ENCODE measurements around the gene NCOA6.

The NCOA6 gene

DNA sequence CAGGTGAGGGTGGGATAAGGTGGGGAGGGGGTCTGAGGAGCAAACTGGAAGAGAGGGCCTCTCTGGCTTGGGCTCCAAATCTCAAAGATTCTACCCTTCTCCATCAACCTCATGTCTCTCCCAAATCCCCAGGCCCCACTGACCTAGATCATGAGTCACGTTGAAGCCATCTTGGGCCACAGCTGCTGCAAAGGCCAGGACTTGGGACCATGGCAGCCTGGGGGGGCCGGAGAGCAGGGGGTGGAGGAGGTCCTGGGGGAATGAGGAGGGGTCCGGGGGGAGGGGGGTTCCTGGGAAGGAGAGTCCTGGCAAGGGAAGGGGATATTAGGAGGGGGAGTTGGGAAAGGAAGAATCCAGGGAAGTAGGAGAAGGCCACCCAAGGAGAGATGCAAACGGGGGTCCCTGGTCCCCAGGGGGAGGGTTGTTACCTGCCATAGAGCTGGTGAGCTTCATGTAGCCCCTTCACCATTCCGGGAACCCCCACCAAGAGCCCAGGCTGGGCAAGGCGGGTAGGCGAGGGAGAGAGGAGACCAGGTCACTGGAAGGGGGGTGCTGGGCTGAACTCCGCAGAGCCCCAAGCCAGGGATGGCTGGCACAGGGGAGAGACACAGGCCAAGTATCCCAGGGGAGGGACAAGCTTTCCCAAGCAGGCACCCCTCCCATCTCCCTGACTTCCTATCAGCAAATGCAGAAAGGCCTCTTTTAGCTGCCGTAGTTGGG is 34.5 kb upstream of the NCOA6 start:
- Histone ChIP-seq H3K27me3 (ENCODE audit: control insufficient read depth, insufficient read depth, low read length) (no peaks in the 10 kb centered on the region), H3K4me3 (ENCODE audit: low read length) (no peak overlapping the region), H3K4me2 (ENCODE audit: low read length) (no peak overlapping the region), H3K9me3 (replicated peaks; ENCODE audit: low read length) (no peaks in the 10 kb centered on the region), H3K4me1 (ENCODE audit: control insufficient read depth, insufficient read depth, low read length) (peaks cover 4% of the 10 kb centered on the region), H3K9ac (ENCODE audit: low read depth, low read length) (no peak overlapping the region), H3K36me3 (ENCODE audit: insufficient read depth, low read length) (peaks cover 7% of the 10 kb centered on the region)

GRCh38 chr20:34859367-34859766 is 33.9 kb upstream of the NCOA6 start:
- Histone ChIP-seq H3K36me3 (ENCODE audit: insufficient read depth, low read length) (peaks cover 7% of the 10 kb centered on the region), H3K9me3 (replicated peaks; ENCODE audit: low read length) (no peaks in the 10 kb centered on the region), H3K4me2 (ENCODE audit: low read length) (no peak overlapping the region), H3K9ac (ENCODE audit: low read depth, low read length) (no peak overlapping the region), H3K4me1 (ENCODE audit: control insufficient read depth, insufficient read depth, low read length) (peaks cover 4% of the 10 kb centered on the region), H3K27me3 (ENCODE audit: control insufficient read depth, insufficient read depth, low read length) (no peaks in the 10 kb centered on the region), H3K4me3 (ENCODE audit: low read length) (no peak overlapping the region)

- Histone ChIP-seq H3K9me3 (replicated peaks; ENCODE audit: low read length) (no peaks in the 10 kb centered on the region), H3K9ac (ENCODE audit: low read depth, low read length) (no peak overlapping the region), H3K4me2 (ENCODE audit: low read length) (no peak overlapping the region), H3K36me3 (ENCODE audit: insufficient read depth, low read length) (peaks cover 15% of the 10 kb centered on the region), H3K4me1 (ENCODE audit: control insufficient read depth, insufficient read depth, low read length) (no peaks in the 10 kb centered on the region), H3K4me3 (ENCODE audit: low read length) (no peak overlapping the region), H3K27me3 (ENCODE audit: control insufficient read depth, insufficient read depth, low read length) (no peaks in the 10 kb centered on the region)
Observed at GRCh38 chr20:34852298-34852697, 26.8 kb upstream of the NCOA6 start.

DNA sequence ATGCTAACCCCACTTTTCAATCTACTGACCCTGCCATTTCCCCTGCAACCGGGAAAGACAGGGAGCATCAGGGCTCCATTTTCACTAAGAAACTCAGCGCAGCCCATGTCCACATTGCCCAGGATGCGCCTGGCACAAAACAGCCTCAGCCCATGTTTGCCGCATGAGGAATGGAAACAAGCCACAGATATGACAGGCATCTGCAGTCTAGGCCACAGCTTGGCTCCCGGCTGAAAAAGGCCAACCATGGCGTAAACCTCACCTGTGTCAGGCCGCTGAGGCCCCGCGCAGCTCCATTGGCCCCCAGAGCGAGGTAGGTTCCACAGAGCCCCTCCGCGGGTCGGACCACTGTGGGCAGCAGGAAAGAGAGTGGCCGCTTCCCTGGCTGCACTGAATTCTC is 25.5 kb upstream of the NCOA6 start:
- no peak overlapping the region for H3K4me3 ChIP-seq (ENCODE audit: low read length)
- peaks cover 8% of the 10 kb centered on the region for H3K36me3 ChIP-seq (ENCODE audit: insufficient read depth, low read length)
- H3K4me1 ChIP-seq (ENCODE audit: control insufficient read depth, insufficient read depth, low read length): no peaks in the 10 kb centered on the region
- no peaks in the 10 kb centered on the region for H3K27me3 ChIP-seq (ENCODE audit: control insufficient read depth, insufficient read depth, low read length)
- H3K4me2 ChIP-seq (ENCODE audit: low read length): no peak overlapping the region
- H3K9me3 ChIP-seq (replicated peaks; ENCODE audit: low read length): no peaks in the 10 kb centered on the region
- H3K9ac ChIP-seq (ENCODE audit: low read depth, low read length): no peak overlapping the region

DNA sequence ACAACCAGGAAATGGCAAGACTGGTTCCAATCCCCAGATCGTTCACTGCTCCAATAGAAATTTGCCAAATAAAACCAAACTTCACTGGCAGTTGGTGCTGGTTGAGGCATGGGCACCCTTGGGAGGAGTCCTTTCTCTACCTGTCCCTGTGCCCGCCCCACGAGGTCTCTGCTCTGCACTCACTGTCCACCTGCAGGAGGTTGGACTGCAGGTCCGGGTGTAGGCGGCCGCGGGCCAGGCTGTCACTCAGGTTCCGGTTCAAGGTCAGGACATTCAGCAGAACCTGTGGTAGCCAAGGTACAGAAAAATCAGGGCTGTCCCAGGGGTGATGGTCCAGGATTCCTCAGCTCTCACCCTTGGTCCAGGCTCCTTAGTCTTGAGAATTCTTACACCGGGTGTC is 24.3 kb upstream of the NCOA6 start:
- Histone ChIP-seq H3K27me3 (ENCODE audit: control insufficient read depth, insufficient read depth, low read length) (no peaks in the 10 kb centered on the region), H3K4me2 (ENCODE audit: low read length) (no peak overlapping the region), H3K36me3 (ENCODE audit: insufficient read depth, low read length) (peaks cover 8% of the 10 kb centered on the region), H3K4me1 (ENCODE audit: control insufficient read depth, insufficient read depth, low read length) (no peaks in the 10 kb centered on the region), H3K9ac (ENCODE audit: low read depth, low read length) (no peak overlapping the region), H3K9me3 (replicated peaks; ENCODE audit: low read length) (no peaks in the 10 kb centered on the region), H3K4me3 (ENCODE audit: low read length) (no peak overlapping the region)

GRCh38 chr20:34848597-34848996 is 23.1 kb upstream of the NCOA6 start:
- no peak overlapping the region for H3K9ac ChIP-seq (ENCODE audit: low read depth, low read length)
- no peak overlapping the region for H3K4me2 ChIP-seq (ENCODE audit: low read length)
- H3K9me3 ChIP-seq (replicated peaks; ENCODE audit: low read length): no peaks in the 10 kb centered on the region
- peaks cover 8% of the 10 kb centered on the region for H3K36me3 ChIP-seq (ENCODE audit: insufficient read depth, low read length)
- no peaks in the 10 kb centered on the region for H3K27me3 ChIP-seq (ENCODE audit: control insufficient read depth, insufficient read depth, low read length)
- H3K4me1 ChIP-seq (ENCODE audit: control insufficient read depth, insufficient read depth, low read length): no peaks in the 10 kb centered on the region
- no peak overlapping the region for H3K4me3 ChIP-seq (ENCODE audit: low read length)

DNA sequence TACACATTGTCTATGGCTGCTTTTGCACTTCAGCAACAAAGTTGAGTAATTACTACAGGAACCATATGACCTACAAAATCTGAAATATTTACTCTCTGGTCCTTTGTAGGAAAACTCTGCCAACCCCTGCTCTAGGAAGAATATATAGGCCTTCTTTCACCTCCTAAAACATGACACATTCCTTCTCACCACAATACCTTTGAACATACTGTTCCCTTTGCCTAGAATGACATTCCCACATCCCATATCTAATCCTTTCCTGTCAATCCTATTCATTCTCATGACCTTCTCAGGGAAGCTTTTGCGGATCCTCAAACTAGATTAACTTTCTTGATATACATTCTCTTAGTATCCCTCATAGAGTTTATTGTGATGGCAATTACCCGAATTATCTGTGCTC is 18.0 kb upstream of the NCOA6 start:
- Histone ChIP-seq H3K4me2 (ENCODE audit: low read length) (no peak overlapping the region), H3K9ac (ENCODE audit: low read depth, low read length) (no peak overlapping the region), H3K36me3 (ENCODE audit: insufficient read depth, low read length) (no peaks in the 10 kb centered on the region), H3K4me3 (ENCODE audit: low read length) (no peak overlapping the region), H3K27me3 (ENCODE audit: control insufficient read depth, insufficient read depth, low read length) (peaks cover 6% of the 10 kb centered on the region), H3K4me1 (ENCODE audit: control insufficient read depth, insufficient read depth, low read length) (no peaks in the 10 kb centered on the region), H3K9me3 (replicated peaks; ENCODE audit: low read length) (no peaks in the 10 kb centered on the region)

DNA sequence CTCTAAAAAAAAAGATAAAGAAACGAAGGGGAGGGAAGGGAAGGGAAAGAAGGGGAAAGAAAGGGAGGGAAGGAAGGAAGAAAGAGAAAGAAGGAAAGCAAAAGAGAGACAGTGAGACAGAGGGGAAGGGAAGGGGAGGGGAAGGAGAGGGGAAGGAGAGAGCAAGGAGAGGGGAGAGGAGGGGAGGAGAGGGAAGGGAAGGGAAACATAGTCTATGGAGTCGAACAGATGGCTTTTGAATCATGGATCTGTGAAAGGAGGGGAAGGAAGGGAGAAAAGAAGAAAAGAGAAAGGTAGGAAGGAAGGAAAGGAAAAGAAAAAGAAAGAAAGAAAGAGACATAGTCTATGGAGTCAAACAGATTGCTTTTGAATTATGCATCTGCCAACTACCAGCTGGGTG is 16.7 kb upstream of the NCOA6 start:
- Histone ChIP-seq H3K4me2 (ENCODE audit: low read length) (no peak overlapping the region), H3K4me1 (ENCODE audit: control insufficient read depth, insufficient read depth, low read length) (no peaks in the 10 kb centered on the region), H3K4me3 (ENCODE audit: low read length) (no peak overlapping the region), H3K27me3 (ENCODE audit: control insufficient read depth, insufficient read depth, low read length) (peaks cover 6% of the 10 kb centered on the region), H3K9ac (ENCODE audit: low read depth, low read length) (no peak overlapping the region), H3K36me3 (ENCODE audit: insufficient read depth, low read length) (no peaks in the 10 kb centered on the region), H3K9me3 (replicated peaks; ENCODE audit: low read length) (no peaks in the 10 kb centered on the region)

GRCh38 chr20:34834459-34834893 is 9.0 kb upstream of the NCOA6 start:
- Histone ChIP-seq H3K36me3 (ENCODE audit: insufficient read depth, low read length) (no peaks in the 10 kb centered on the region), H3K9ac (ENCODE audit: low read depth, low read length) (no peak overlapping the region), H3K4me3 (ENCODE audit: low read length) (no peak overlapping the region), H3K27me3 (ENCODE audit: control insufficient read depth, insufficient read depth, low read length) (peaks cover 34% of the 10 kb centered on the region), H3K4me1 (ENCODE audit: control insufficient read depth, insufficient read depth, low read length) (no peaks in the 10 kb centered on the region), H3K9me3 (replicated peaks; ENCODE audit: low read length) (no peaks in the 10 kb centered on the region), H3K4me2 (ENCODE audit: low read length) (peak overlapping the region; percentile 53)

DNA sequence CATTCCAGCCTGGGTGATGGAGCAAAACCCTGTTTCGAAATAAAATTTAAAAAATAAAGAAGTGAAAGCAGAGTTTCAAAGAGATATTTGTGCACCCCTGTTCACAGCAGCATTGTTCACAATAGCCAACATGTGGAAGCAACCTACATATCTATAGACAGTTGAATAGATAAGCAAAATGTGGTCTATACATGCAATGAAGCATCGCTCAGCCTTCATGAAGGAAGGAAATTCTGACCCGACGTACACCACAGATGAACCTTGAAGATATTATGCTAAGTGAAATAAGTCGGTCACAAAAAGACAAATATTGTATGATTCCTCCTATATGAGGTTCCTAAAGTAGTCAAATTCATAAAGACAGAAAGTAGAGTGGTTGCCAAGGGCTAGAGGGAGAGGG is 6.5 kb upstream of the NCOA6 start:
- H3K27me3 ChIP-seq (ENCODE audit: control insufficient read depth, insufficient read depth, low read length): peaks cover 41% of the 10 kb centered on the region
- H3K4me1 ChIP-seq (ENCODE audit: control insufficient read depth, insufficient read depth, low read length): no peaks in the 10 kb centered on the region
- H3K4me2 ChIP-seq (ENCODE audit: low read length): no peak overlapping the region
- H3K4me3 ChIP-seq (ENCODE audit: low read length): no peak overlapping the region
- no peaks in the 10 kb centered on the region for H3K36me3 ChIP-seq (ENCODE audit: insufficient read depth, low read length)
- H3K9me3 ChIP-seq (replicated peaks; ENCODE audit: low read length): no peaks in the 10 kb centered on the region
- no peak overlapping the region for H3K9ac ChIP-seq (ENCODE audit: low read depth, low read length)

GRCh38 chr20:34829191-34829590 is 3.7 kb upstream of the NCOA6 start:
- Histone ChIP-seq H3K4me2 (ENCODE audit: low read length) (no peak overlapping the region), H3K4me3 (ENCODE audit: low read length) (no peak overlapping the region), H3K9me3 (replicated peaks; ENCODE audit: low read length) (no peaks in the 10 kb centered on the region), H3K4me1 (ENCODE audit: control insufficient read depth, insufficient read depth, low read length) (peaks cover 6% of the 10 kb centered on the region), H3K36me3 (ENCODE audit: insufficient read depth, low read length) (no peaks in the 10 kb centered on the region), H3K9ac (ENCODE audit: low read depth, low read length) (no peak overlapping the region), H3K27me3 (ENCODE audit: control insufficient read depth, insufficient read depth, low read length) (peaks cover 41% of the 10 kb centered on the region)

DNA sequence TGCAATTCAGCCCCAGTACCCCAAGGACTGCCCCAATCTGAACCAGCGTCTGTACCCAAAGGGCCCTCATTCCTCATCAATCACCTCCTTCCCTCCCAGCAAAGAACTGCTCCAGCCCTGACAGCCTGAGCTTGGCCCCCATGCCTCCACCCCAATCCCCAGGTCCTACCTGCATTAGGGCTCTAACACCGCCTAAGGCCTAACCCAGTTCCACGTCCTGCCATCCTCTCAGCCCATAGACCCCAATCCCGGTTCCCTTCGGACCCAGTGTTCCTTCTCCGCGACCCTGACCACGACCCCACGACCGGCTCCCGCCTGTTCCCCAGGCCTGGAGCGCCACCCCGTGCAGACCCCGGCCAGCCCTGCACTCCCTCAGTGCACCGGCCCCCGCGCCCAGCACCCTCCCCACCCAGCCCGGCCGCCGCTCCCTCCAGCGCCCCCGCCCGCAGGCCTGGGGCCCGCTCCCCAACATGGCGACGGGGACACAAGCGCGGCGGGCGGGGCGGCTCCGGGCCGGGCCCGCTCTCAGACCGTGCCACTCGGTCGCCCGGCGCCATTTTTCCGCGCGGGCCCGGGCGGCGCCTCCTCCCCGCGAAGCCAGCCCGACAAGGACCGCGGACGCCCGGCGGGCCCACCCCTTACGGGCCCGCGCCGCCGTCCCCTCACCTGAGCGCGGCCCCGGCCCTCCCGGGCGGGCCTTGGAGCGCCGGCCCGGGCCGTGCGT is 483 bp downstream of the NCOA6 start:
- no peaks in the 10 kb centered on the region for H3K9me3 ChIP-seq (replicated peaks; ENCODE audit: low read length)
- no peaks in the 10 kb centered on the region for H3K36me3 ChIP-seq (ENCODE audit: insufficient read depth, low read length)
- H3K4me1 ChIP-seq (ENCODE audit: control insufficient read depth, insufficient read depth, low read length): peaks cover 11% of the 10 kb centered on the region
- H3K27me3 ChIP-seq (ENCODE audit: control insufficient read depth, insufficient read depth, low read length): peaks cover 9% of the 10 kb centered on the region
- H3K9ac ChIP-seq (ENCODE audit: low read depth, low read length): peak overlapping the region; percentile 96
- peak overlapping the region; percentile 91 for H3K4me2 ChIP-seq (ENCODE audit: low read length)
- peak overlapping the region; percentile 99 for H3K4me3 ChIP-seq (ENCODE audit: low read length)
